HG02840 (cell line): ENCODE results near the gene ANKRD37.

Experiments
- ATAC-seq: cut with Tn5 transposase; IDR thresholded peaks from one replicate; pipeline ENCODE4 v1.9.1; 2021; ENCODE audit warnings: mild to moderate bottlenecking, moderate library complexity, moderate number of reproducible peaks; ENCODE audit not compliant: unreplicated experiment, low FRiP score

Gene ANKRD37

DNA sequence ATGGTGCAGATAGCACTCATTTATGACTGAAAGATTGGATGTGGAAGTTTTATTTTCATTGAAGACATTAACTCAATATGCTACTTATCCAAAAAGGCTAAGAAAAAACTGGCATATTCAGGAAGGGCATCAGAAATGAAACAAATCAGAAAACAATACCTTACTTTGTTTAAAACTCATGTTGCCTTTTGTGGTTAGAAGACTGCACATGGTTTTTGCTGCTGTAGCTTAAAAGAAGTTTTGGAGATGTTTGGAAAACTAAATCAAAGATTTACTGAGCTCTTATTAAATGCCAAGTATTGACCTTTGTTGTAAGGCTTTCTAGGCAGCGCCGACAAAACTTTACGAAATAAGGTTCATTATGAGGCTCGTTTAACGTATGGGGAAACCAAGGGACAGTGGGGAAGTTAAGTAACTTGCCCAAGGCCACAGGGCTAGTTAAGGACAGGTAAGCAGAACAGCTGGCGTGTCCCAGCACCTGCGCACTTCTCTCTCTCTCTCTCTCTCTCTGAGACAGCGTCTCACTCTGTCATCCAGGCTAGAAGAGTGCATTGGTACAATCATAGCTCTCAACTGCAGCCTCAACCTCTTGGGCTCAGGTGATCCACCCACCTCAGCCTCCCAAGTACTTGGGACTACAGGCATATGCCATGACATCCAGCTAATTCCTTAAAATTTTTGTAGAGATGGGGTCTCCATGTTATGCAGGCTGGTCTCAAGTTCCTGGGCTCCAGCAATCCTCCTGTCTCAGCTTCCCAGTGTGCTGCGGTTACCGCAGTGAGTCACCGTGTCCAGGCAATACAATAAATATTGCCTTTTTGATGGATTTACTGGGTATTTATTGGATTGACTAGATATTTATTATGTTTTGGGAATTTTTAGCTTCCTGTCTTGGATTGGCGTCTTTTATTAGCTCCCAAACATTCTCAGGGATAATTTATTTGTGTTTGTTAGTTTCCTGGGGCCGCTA is 17.0 kb upstream of the ANKRD37 start:
- no peak for ATAC-seq

DNA sequence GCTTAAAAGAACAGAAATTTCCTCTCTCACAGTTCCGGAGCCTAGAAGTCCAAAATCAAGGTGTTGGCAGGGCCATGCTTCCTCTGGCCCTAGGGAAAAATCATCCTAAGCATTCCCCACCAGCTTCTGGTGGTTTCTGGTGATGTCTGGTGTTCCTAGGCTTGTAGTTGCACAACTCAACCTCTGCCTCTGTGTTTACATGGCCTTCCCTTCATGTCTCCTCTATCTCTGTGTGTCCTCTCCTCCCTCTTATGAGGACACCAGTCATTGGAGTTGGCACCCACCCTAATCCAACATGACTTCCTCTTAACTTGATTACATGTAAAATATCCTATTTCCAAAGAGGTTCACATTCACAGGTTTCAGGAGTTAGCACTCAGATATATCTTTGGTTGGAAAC is 16.3 kb upstream of the ANKRD37 start:
- ATAC-seq: no peak

DNA sequence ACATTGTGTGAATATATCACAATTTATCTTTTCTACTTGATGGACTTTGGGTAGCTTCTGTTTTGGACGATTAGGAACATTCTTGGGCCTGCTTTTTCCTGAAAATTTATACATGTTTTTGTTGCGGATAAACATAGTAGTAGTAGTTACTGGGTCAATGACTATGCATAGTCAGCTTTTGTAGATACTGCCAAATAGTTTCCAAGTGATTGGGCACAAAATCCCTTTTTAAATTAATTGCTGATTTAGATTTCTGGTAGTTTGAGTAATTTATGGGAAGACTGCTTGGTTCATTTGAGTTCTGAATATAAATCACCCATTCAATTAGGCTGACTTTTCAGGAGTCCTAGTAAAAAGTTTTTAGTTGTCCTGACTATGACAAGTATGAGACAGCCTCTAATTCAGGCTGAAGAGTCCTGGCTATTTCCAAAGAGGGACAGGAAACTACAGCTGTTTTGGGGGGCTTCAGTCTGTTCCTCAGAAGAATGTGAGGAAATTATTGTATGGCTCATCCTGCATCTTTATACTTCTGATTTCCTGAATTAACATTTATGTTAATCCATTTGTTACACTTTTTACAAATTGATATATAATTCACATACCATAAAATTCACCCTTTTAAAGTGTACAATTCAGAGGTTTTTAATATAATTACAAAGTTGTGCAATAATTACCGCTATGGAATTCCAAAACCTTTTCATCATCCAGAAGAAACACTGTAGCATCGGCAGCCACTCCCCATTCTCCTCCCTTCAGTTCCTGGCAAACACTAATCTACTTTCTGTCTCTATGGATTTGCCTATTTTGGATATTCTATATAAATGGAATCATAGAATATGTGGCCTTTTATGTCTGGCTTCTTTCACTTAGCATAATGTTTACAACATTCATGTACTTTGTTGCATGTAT is 15.1 kb upstream of the ANKRD37 start:
- no peak for ATAC-seq

DNA sequence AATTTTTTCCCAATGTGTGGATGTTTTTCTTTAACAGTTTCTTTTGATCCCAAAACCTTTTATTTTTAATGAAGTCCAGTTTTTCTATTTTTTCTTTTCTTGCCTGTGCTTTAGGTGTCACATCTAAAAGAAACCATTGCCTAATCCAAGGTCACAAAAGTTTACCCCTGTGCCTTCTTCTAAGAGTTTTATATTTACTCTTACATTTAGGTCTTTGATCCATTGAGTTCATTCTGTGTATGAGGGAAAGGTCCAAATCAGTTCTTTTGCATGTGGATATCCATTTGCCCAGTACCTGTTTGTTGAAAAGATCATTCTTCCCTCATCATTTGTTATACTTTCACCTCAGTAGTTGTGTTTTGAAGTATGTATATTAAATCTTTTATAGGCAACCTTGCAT is 13.9 kb upstream of the ANKRD37 start:
- no peak for ATAC-seq

DNA sequence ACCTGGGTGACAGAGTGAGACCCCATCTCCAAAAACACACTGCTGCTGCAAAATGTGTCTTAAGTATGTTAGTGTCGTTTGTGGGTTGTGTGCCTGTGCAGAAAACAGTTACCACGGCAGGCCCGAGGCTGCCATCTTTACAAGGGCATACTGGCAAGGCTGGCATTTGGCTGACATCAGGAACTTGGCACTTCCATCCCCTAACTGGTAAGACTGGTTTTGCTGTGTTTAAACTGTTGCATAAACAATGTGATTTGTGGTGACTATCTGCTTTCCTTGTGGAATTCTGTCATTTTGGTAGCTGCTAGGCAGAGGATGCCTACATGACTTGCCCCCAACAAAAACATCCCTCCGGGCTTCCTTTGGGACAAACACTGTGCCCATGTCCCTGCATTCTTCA is 13.2 kb upstream of the ANKRD37 start:
- ATAC-seq: no peak

DNA sequence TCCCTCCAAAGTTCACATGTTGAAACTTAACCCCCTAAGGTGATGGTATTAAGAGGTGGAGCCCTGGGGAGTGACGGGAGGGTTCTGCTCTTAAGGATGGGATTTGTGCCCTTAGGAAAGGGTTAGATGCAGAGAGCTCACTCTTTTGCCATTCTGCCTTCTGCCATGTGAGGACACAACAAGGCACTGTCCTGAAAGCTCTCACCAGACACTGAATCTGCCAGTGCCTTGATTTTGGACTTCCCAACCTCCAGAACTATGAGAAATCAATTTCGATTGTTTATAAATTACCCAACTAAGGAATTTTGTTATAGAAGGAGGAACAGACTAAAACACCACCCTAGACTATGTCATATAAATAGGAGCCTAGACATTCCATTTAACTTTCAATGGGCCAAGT is 12.6 kb upstream of the ANKRD37 start:
- no peak for ATAC-seq

DNA sequence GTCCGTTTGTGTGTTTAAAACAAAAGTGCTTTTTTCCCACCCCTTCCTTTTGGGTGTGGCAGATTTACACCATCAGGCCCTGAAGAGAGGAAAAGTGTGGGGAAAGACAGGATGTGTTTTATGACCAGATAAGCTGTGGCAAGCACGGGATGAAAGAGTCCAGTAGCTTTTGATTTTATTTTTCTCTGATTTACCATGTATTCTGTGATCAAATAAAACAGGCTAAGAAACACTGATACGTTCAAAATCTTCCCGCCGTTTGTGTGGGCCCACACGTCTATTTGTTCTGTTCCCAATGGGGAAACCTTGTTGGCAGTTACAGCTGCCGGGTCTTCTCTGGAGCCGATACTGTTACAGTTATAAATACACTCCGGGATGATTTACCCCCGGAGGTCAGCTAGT is 11.7 kb upstream of the ANKRD37 start:
- no peak for ATAC-seq

DNA sequence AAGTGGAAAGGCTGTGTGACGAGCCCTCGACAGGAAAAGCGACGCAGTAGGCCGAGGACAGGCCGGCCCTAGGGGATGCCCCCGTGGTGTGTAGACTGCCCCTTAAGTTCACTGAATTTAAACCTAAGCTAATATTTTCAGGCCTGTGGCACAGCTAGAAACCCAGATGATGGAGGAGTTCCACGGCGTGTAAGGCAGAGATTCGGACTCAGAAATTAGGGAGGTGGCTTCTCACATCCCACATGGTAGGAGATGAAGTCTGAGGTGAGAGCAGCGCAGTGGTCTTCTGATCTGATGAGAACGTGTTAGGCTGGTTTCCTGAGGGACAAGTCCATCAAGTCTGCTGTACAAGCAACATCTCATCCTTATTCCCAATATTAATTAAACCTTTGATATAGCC is 8.7 kb upstream of the ANKRD37 start:
- no peak for ATAC-seq

DNA sequence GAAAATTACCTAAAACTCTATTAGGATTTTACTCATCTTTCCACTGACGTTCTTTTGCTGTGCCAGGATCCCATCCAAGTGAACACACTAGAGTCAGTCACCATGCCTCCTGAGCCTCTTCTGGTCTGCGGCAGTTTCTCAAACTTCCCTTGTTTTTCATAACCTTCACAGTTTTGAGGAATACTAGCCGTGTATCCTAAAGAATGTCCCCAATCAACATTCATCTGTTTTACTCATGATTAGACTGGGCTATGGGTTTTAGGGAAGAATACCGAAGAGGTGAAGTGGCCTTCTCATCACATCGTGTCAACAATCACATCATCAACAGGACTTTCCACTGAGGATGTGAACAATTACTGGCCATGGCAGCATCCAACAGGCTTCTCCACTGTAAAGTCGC is 5.7 kb upstream of the ANKRD37 start:
- ATAC-seq: no peak

DNA sequence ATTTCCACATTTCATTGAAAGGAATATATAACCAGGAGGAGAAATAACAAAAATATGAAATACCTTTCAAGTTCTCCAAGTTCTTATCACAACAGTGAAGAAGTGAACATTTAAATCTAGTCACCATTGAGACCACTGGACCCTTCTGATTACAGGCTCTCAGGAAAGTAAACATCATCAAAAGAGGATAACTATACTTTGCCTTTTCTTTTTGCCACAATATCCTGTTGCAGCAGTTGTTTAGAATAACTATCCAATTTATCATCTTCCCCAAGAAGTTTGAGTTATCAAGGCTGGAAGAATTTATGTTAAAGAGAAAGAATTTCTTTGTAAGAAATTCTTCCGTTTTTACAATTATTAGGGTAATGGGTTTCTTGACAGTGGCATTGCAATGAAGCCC is 4.5 kb upstream of the ANKRD37 start:
- ATAC-seq: no peak

DNA sequence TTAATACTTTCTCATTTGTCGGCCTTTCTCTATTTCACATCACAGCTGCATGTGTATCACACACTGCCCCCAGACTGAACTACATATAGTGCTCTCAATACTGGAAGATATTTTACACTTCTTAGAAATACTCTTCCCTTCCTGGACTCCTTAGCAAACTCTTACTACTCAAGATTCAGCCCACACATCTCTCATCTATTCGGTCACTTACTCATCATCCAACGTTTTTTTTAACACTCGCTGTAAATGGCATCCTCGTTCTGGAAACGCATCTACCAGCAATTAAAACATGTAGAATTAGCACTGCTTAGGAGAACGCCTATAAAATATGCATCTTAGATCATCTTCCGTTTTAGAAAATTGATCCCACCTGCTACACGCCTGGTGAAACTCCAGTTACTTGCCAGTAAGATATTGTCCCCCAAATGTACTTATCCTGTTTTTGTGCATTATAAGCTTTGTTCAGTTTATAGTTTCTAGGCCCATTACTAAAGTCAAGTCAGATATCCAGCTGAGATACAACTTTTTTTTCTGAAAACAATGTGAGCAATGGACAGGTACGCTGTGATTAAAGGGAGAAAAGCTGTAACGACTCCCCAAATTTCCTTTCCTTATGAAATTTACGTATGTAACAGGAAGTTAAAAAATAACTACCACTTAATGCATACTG is 1.9 kb upstream of the ANKRD37 start:
- ATAC-seq: no peak

DNA sequence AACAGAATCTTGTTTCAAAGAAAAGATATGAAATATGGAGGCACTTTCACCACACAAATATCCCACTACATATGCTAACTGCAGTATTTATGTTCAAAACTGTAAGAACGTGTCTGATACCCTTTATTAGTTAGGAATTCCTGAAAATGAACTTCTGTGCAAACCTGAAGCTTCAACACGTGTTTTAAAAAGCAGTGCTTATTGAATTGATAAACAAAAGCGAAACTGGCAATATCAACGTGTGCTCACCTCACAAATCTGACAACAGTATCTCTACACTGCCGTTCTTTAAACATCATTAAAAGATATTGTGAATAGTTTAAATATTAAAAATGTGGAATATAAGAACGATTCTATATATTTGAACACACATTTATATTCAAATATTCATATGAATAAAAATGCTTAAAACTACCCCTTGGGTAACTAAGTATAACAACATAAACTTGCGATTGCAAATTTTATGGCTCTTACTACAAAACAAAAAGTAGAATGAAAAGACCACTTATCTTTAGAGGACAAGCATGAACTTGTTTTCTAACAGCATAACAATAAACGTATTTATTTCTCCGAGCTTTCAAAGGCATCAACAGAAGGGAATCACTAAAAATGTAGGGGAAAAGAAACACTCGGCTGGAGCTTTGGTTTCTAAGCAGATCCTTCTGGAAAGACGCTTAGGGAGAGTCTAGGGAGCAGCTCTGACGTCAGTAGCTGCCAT is 1.2 kb upstream of the ANKRD37 start, which contains the start of gene LRP2BP:
Gene LRP2BP (minus strand): TSS at position 687 of the 718 bp plus-strand sequence. CDS start 17,738 bp downstream, outside the sequence.
- ATAC-seq: no peak

DNA sequence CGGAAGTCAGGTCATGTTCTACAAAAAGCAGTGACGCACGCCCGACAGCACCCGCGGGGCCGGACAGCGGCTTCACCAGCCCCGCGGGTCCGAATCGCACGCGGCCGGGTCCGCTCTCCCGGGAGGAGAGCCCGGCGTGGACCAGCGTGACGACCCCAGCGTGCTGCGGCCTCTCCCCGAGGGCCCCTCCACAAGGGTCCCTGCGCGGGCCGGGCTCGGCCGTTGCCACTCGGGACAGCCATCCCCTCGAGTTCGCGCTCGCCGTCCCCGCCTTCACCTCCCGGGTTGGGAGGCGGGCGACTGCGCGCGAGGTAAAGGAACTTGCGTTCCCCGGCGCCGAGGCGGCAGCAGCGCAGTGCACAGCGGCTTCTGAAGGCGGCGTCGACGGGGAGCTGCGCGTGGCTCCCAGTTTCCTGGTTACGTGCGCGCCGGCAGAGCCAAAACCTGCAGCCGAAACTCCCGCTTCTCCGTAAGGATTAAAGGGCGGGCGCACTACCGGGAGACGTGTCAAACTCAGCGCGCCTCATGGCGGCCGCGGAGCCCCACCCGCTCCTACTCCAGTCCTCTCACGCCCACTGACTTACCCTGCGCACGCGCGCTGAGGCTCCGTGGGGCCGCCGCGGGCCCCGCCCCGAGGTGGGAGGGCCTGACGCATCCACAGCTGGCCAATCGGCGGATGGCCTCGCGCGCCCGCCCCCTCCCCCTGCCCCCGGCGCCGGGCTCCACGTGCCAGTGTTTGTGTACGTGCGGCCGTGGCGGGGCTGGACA is 501 bp upstream of the ANKRD37 start:
- ATAC-seq: peak; percentile 86

DNA sequence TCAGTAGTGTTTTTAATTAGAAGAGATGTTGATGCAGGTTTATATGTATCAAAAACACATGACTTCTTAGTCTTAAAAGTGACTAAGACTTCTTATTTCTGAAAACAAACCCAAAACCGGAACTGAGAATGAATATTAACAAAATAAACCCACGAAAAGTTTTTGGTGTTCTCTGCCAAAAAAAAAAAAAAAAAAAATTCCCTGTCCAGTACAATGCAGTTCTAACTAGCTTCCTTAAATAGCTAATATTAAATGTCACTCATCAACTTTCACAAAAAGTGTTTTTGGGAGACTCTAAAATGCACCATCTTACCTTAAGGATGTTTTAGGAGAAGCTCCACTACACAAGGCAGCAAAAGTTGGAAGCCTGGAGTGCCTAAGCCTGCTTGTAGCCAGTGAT is 2.0 kb downstream of the ANKRD37 start:
- ATAC-seq: no peak

DNA sequence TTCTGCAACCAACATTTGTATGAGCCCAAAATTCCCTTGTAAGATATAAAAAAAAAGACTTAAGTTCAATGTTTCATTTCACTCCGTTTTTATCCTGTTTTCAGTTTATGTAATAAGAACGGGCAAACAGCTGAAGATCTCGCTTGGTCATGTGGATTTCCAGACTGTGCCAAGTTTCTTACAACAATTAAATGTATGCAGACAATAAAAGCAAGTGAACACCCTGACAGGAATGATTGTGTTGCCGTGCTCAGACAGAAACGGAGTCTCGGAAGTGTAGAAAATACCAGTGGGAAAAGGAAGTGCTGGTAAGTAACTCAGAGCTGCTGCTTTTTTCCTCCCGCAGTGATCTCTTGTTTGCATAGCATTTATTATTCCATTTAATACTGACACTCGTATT is 2.8 kb downstream of the ANKRD37 start:
- ATAC-seq: no peak

DNA sequence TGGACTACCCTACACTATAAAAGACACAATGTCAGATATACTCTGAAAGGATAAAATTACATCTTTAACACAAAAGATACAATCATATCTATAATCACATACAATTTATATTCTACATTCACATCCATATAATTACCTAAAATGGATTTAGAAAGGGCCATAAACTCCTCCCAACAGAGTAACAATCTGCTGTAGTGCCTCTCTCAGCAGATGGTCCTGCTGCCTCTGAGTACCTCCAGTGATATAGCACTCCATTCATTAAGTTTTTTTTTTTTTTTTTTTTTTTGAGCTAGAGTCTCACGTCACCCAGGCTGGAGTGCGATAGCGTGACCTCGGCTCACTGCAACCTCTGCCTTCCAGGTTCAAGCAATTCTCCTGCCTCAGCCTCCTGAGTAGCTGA is 7.4 kb downstream of the ANKRD37 start:
- no peak for ATAC-seq

DNA sequence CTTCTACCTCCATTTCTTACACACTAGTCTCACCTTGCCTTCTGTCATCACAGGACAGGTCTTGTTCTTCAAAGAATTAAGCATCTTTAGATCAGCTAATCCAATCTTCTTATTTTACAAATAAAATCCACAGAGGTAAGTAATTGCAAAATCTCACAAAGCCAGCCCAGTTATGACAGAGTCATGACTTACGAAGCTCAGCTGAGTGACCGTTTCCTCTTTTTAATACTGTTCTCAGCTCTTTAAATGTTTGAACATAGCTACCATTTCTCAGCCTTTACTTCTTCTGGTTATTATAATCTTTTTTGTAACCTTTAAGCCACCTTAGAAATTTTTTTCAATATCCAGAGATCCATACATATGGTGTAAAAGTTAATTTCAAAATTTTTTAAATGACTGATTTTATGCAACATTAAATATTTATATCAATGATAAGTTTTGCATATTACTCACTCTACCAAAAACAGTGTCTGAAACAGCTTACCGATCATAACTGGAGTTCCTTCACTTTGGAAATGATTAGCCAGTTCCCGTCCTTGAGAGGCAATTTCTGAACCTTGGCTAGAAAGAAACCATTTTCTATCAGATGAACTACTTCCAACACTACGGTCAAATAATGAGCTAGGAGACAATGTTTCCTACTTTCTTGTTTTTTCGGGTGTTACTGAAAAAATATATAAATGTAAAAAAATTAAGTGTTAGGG is 8.8 kb downstream of the ANKRD37 start:
- peak; percentile 64 for ATAC-seq

DNA sequence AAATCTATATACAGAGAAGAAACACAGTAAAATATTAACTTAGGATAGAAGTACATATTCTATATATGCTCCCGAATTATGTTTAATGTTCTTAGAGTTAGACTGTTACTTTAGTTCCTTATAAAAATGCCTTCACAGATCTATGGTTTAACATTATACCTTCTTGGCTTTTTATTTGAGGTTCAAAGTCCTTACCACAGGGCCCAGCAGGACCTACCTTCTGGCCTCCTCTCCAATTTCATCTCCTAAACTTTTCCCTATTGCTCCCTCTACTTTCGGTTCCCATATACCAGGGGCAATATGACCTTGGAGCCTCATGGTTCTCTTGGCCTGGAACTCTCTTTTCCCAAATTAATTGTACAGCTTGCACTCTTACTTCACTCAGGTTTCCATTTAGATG is 11.8 kb downstream of the ANKRD37 start:
- no peak for ATAC-seq

DNA sequence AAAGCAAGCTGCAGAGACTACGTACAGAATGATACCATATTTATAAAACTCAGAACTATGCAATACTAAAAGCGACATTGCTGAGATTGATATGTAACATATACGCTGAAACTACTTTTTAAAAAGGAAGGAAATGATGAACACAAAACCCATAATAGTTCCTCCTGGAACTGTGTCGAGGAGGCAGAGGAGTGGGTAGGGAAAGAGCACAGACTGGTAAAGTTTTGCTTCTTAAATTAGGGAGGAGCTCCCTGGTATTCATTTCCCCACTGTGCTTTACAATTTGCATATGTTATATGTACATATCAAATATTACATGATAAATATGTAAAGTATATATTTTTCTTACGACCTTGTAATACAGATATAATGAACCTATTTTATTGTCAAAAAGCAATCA is 15.2 kb downstream of the ANKRD37 start:
- no peak for ATAC-seq
